Spleen (tissue), 11 donors: ENCODE results near the gene PTPN3. TPM values are rescaled to one million over a fixed set of nuclear protein-coding genes. Genes with fewer than 3 reads are reported as not detected.

Experiments used
- DNase-seq: peaks from one replicate; pipeline ENCODE4 v3.0.0-alpha.2; 2020
- H3K27ac ChIP-seq, 8 donors: fragments of 200-600 bp; sonication (generic) in 7 of 8; 1 replicate in 4 of 8; 2 replicates in 4 of 8; pipeline versions ENCODE4 v1.5.0 to v1.8.0; 2016 to 2021; ENCODE audit warnings: inconsistent platforms in 4 of 8, mild to moderate bottlenecking in 4 of 8, moderate library complexity in 1 of 8
- H3K27me3 ChIP-seq, 7 donors: fragments of 200-600 bp; sonication (generic) in 6 of 7; replicated peaks in 1 of 7; 1 replicate in 4 of 7; 2 replicates in 3 of 7; pipeline versions ENCODE4 v1.5.0 to v1.8.0; 2016 to 2021; ENCODE audit warnings: inconsistent platforms in 3 of 7, mild to moderate bottlenecking in 1 of 7
- H3K36me3 ChIP-seq, 6 donors: fragments of 200-600 bp; sonication (generic) in 5 of 6; 1 replicate in 4 of 6; 2 replicates in 2 of 6; pipeline versions ENCODE4 v1.5.0 to v1.8.0; 2016 to 2021; ENCODE audit warnings: inconsistent platforms in 2 of 6
- H3K4me1 ChIP-seq, 6 donors: fragments of 200-600 bp; sonication (generic) in 5 of 6; 1 replicate in 3 of 6; 2 replicates in 3 of 6; pipeline versions ENCODE4 v1.5.0 to v1.8.0; 2016 to 2021; ENCODE audit warnings: inconsistent platforms in 3 of 6
- H3K4me3 ChIP-seq, 8 donors: fragments of 200-600 bp; sonication (generic) in 7 of 8; 1 replicate in 4 of 8; 2 replicates in 4 of 8; pipeline versions ENCODE4 v1.5.0 to v1.8.0; 2016 to 2021; ENCODE audit warnings: inconsistent platforms in 4 of 8, mild to moderate bottlenecking in 4 of 8, moderate library complexity in 2 of 8
- H3K9me3 ChIP-seq, 8 donors: fragments of 200-600 bp; sonication (generic) in 7 of 8; 1 replicate in 4 of 8; 2 replicates in 4 of 8; pipeline versions ENCODE4 v1.5.0 to v1.8.0; 2016 to 2021; ENCODE audit warnings: inconsistent platforms in 4 of 8
- POLR2A ChIP-seq, 3 donors: fragments of 450-650 bp; IDR thresholded peaks; one replicate each; pipeline ENCODE4 v1.5.1; 2017; ENCODE audit warnings: antibody characterized with exemption in 3 of 3, mild to moderate bottlenecking in 1 of 3
- POLR2AphosphoS5 ChIP-seq, 3 donors: sonication (generic); formaldehyde crosslinking; IDR thresholded peaks; one replicate each; pipeline ENCODE4 v1.5.1; 2017; ENCODE audit warnings: antibody characterized with exemption in 3 of 3
- WGBS, 5 donors: extraction: QIAGEN DNeasy Blood & Tissue Kit in 3 of 5; methylation state at CpG; one replicate each; pipeline versions ENCODE4 v1.1.5 to v1.1.7; 2013 to 2018; 5-methylcytosine and 5-hydroxymethylcytosine counted together
- intact Hi-C: fragments of 100-400 bp; cut with DNase I; formaldehyde crosslinking; loops from one replicate; pipeline ENCODE4 v1.15.0; 2023; ENCODE audit warnings: low total_unique reads
- polyA plus RNA-seq, 3 donors: library from polyadenylated mRNA; stranded (reverse); fragments of 200-250 nt; gene quantifications; one replicate each; pipeline ENCODE4 v1.2.1, GENCODE V29; 2013
- total RNA-seq, 7 donors: library from RNA; depleted of rRNA in 3 of 7; stranded (reverse); fragments of >200 nt in 3 of 7; fragmentation: NEBNext Ultra II Directional in 4 of 7; extraction: Animal tissue kit (Norgen Biotek cat#: 25700) in 4 of 7; gene quantifications; one replicate each; pipeline versions ENCODE4 v1.1.0 to v1.2.1, GENCODE V29; 2016 to 2021
- TF ChIP-seq, protein P1 (sequence below), 11 experiments: fragments of 200-600 bp in 7 of 11; fragments of 450-650 bp in 4 of 11; sonication (generic) in 4 of 11; IDR thresholded peaks in 8 of 11; conservative IDR thresholded peaks in 3 of 11; 1 replicate in 7 of 11; 2 replicates in 4 of 11; pipeline versions ENCODE4 v1.4.0 to v1.8.0; 2016 to 2021; ENCODE audit warnings: antibody characterized with exemption in 11 of 11, inconsistent platforms in 4 of 11, mild to moderate bottlenecking in 1 of 11
- donor health status: healthy with polysubstance abuse.
- donor health status: DM: no; HTN: no; CAD: no; lungs with moderate emphysema.
- donor health status: DM: no; HTN: no; CAD: no.
- donor health status: Bipolar disorder and iron deficiency.
- donor health status: healthy.
- donor health status: DM: no; HTN: no; CAD: no.
- donor health status: DM: yes; HTN: yes; CAD: no.

The PTPN3 gene
- total and polyA plus RNA-seq, 10 donors, result 0.20 to 1.7 (median 0.48) TPM

DNA sequence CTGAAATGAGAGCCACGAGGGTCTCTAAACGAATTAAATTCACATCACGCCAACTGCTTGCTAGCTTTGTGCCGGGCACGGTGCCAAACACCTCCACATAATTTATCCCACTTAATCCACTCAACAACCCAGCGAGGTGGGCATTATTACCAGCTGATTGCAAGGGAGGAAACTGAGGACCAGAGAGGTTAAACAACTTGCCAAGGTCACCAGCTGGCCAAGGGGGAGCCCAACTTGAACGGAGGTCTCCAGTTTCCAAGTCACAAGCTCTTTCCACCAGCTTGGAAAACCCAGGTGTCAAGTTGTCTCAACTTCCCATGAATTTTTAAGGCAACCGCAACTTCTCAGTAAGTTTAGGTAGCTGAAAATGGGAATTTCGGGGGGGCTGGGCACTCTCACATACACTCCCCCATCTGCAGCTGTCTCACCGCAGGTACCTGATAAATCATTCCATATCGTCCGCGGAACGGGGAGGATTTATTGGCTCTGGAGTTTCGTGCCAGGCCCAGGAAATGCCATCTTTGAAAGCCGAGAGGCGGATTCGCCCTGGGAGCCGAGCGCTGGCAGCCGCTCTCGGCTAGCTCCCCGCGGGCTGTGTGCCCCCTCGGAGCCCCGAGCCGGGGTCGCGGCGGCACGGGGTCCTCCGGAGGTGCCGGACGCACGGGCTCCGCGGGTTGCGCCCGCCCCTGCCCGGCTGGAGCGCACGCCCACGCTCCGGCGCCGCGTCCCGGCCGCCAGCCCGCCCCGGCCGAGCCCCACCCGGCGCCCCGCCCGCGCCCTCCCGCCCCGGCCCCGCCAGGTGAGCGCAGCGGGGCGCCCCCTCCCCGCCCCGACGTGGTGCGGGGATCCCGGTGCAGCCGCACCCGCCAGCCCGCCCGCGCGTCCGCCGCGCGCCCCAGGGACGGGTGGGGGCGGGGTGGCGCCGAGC lies 617 bp downstream of the PTPN3 start:
- Histone ChIP-seq H3K27me3 (peaks cover 0 to 98% (median 50%) of the 10 kb centered on the region in 7 donors), H3K27ac (no peak overlapping the region)

DNA sequence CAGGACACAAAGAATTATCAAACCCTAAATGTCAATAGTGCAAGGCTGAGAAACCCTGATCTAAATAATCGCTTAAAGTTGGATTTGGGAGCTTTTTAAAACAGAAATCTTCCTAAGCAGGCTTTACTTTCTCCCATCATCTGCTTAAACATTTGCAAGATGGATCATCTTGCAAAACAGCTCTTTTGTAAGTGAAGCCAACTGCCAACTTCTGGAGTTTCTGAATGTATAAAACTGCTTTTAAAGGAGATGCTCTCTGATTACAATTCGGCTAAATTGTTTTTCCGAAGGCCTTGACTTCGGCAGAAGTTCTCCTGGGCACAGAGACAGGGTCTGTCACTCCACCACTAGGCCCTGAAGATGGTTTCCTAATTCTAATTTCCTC lies 1.3 kb downstream of the PTPN3 start:
- Histone ChIP-seq H3K4me1 (peaks cover 0 to 21% (median 3%) of the 10 kb centered on the region in 6 donors), H3K27ac (no peak overlapping the region), H3K4me3 (no peak overlapping the region), H3K9me3 (no peaks in the 10 kb centered on the region), H3K36me3 (no peaks in the 10 kb centered on the region), H3K27me3 (peaks cover 0 to 98% (median 50%) of the 10 kb centered on the region in 7 donors)
- WGBS, 5 donors, result 79 to 88% (median 85%) methylated on average over 4 of the region's 4 CpGs
- TF ChIP-seq POLR2A (IDR thresholded peaks at IDR 0.05) (no peak), POLR2AphosphoS5 (IDR thresholded peaks at IDR 0.05) (no peak)
- TF ChIP-seq, protein P1, sequence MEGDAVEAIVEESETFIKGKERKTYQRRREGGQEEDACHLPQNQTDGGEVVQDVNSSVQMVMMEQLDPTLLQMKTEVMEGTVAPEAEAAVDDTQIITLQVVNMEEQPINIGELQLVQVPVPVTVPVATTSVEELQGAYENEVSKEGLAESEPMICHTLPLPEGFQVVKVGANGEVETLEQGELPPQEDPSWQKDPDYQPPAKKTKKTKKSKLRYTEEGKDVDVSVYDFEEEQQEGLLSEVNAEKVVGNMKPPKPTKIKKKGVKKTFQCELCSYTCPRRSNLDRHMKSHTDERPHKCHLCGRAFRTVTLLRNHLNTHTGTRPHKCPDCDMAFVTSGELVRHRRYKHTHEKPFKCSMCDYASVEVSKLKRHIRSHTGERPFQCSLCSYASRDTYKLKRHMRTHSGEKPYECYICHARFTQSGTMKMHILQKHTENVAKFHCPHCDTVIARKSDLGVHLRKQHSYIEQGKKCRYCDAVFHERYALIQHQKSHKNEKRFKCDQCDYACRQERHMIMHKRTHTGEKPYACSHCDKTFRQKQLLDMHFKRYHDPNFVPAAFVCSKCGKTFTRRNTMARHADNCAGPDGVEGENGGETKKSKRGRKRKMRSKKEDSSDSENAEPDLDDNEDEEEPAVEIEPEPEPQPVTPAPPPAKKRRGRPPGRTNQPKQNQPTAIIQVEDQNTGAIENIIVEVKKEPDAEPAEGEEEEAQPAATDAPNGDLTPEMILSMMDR (IDR thresholded peaks at IDR 0.05 in 8 of 11, conservative IDR thresholded peaks at IDR 0.05 in 3 of 11), result no peak
- intact Hi-C loops, result no loop called here
- DNase-seq, result no peak

More for the DNA sequence above, 617 bp downstream of the PTPN3 start:
- no peak for DNase-seq
- TF ChIP-seq, protein P1 (IDR thresholded peaks at IDR 0.05 in 8 of 11, conservative IDR thresholded peaks at IDR 0.05 in 3 of 11), result no peak
- TF ChIP-seq POLR2A (IDR thresholded peaks at IDR 0.05), result no peak
- TF ChIP-seq POLR2AphosphoS5 (IDR thresholded peaks at IDR 0.05), result no peak
- Histone ChIP-seq H3K36me3 (no peaks in the 10 kb centered on the region), H3K4me1 (peaks cover 0 to 21% (median 3%) of the 10 kb centered on the region in 6 donors), H3K9me3 (no peaks in the 10 kb centered on the region), H3K4me3 (peak overlapping the region in 6 of 8 donors; percentile 21 to 63 (median 28))
- WGBS, 5 donors, result 7 to 35% (median 10%) methylated on average over 14 to 82 of the region's 82 CpGs
- intact Hi-C loops, result no loop called here

DNA sequence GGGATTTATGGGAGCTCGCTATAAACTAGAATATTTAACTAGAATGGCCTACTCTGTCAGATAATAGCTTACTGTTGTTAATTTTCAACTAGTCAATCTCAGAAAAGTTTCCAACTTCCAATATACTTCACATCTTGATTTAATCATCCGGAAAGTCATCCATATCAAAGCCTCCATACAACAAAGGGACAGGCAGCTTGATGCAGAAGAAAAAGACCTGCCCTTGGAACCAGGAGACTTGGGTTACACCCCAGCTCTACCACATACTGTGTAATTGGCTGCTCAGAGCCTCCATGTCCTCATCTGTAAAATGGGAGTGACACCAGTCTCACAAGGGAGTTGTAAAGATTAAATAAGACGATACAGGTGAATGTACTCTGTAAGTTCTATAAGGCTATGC lies 1.9 kb downstream of the PTPN3 start:
- no peak for TF ChIP-seq POLR2AphosphoS5 (IDR thresholded peaks at IDR 0.05)
- TF ChIP-seq, protein P1 (IDR thresholded peaks at IDR 0.05 in 8 of 11, conservative IDR thresholded peaks at IDR 0.05 in 3 of 11), result no peak
- TF ChIP-seq POLR2A (IDR thresholded peaks at IDR 0.05), result no peak
- Histone ChIP-seq H3K4me3 (no peak overlapping the region), H3K36me3 (no peaks in the 10 kb centered on the region), H3K4me1 (peaks cover 0 to 21% (median 3%) of the 10 kb centered on the region in 6 donors), H3K27me3 (peaks cover 0 to 96% (median 46%) of the 10 kb centered on the region in 7 donors), H3K27ac (no peak overlapping the region), H3K9me3 (no peaks in the 10 kb centered on the region)
- 89 to 94% (median 90%) methylated on average over 3 of the region's 3 CpGs for WGBS, 5 donors
- no peak for DNase-seq
- intact Hi-C loops, result no loop called here

DNA sequence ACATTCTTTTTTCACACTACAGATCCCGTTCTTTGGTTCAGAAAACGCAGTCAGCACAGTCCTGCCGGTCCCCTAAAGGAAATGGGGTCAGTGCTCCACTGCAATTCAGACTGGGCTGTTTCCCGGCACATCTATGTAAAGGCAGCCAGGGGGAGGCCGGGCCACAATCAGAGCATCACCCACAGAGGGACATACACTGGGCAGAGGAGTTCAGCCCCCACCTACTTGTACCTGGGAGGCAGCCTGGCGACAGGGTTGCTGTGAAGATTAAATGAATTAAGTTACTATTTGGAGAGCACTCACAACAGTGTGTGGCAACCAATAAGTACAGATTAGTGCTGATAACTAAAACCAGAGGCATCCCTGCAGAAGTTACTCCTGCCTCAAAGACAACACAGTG lies 4.5 kb downstream of the PTPN3 start:
- peaks cover 0 to 73% (median 22%) of the 10 kb centered on the region in 7 donors for H3K27me3 ChIP-seq
- no peaks in the 10 kb centered on the region for H3K9me3 ChIP-seq
- WGBS, 5 donors, result 51 to 61% (median 56%) methylated on average over 6 of the region's 6 CpGs
- H3K27ac ChIP-seq, result no peak overlapping the region
- no peaks in the 10 kb centered on the region for H3K36me3 ChIP-seq
- DNase-seq, result no peak
- H3K4me3 ChIP-seq, result no peak overlapping the region
- TF ChIP-seq POLR2AphosphoS5 (IDR thresholded peaks at IDR 0.05), result no peak
- TF ChIP-seq POLR2A (IDR thresholded peaks at IDR 0.05), result no peak
- TF ChIP-seq, protein P1 (IDR thresholded peaks at IDR 0.05 in 8 of 11, conservative IDR thresholded peaks at IDR 0.05 in 3 of 11), result no peak
- intact Hi-C loops, result no loop called here
- peaks cover 0 to 8% (median 1%) of the 10 kb centered on the region in 6 donors for H3K4me1 ChIP-seq
